A673 (cell line): ENCODE measurements around the gene MAPK8.

ENCODE experiments used
- EZH2 ChIP-seq: fragments of 200-600 bp; sonication (generic); IDR thresholded peaks from 2 replicates; pipeline ENCODE4 v1.6.1; 2017; ENCODE audit warnings: borderline replicate concordance, low read depth, mild to moderate bottlenecking, mixed read lengths, antibody characterized with exemption, low read length; ENCODE audit not compliant: poor library complexity, severe bottlenecking
- TF ChIP-seq, protein P1 (sequence below): fragments of 300-800, 200-600 bp; sonication (generic); conservative IDR thresholded peaks from 2 replicates; pipeline ENCODE4 v1.5.1; 2017; ENCODE audit warnings: low read depth, mild to moderate bottlenecking, antibody characterized with exemption, low read length, moderate library complexity, mixed read lengths

DNA sequence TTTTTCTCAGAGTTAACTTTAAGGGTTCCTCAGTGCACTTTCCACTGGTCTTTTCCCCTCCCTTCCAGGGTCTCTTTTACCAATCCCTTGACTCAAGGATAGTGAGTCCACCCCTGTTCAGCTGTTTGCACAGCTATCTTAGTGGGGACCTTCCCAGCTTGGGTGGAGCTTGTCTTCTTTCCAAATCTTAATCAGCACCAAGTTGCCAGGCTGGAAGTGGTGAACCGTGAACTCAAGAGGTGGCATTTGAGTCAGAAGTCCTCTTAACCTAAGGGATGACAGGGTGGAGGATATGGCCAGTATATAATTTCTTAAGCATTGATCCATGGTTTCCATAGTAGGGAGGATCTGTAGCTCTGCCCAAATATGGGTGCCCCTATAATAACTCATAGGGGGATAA lies 25.0 kb downstream of the MAPK8 start:
- no peak for TF ChIP-seq EZH2
- TF ChIP-seq, protein P1, sequence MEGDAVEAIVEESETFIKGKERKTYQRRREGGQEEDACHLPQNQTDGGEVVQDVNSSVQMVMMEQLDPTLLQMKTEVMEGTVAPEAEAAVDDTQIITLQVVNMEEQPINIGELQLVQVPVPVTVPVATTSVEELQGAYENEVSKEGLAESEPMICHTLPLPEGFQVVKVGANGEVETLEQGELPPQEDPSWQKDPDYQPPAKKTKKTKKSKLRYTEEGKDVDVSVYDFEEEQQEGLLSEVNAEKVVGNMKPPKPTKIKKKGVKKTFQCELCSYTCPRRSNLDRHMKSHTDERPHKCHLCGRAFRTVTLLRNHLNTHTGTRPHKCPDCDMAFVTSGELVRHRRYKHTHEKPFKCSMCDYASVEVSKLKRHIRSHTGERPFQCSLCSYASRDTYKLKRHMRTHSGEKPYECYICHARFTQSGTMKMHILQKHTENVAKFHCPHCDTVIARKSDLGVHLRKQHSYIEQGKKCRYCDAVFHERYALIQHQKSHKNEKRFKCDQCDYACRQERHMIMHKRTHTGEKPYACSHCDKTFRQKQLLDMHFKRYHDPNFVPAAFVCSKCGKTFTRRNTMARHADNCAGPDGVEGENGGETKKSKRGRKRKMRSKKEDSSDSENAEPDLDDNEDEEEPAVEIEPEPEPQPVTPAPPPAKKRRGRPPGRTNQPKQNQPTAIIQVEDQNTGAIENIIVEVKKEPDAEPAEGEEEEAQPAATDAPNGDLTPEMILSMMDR = no peak
